Right kidney (tissue), 1 donor: ENCODE data around the gene GREB1L.

Experiments used
- DNase-seq: peaks from one replicate; pipeline ENCODE4 v3.0.0-alpha.2; 2016

Gene GREB1L

DNA sequence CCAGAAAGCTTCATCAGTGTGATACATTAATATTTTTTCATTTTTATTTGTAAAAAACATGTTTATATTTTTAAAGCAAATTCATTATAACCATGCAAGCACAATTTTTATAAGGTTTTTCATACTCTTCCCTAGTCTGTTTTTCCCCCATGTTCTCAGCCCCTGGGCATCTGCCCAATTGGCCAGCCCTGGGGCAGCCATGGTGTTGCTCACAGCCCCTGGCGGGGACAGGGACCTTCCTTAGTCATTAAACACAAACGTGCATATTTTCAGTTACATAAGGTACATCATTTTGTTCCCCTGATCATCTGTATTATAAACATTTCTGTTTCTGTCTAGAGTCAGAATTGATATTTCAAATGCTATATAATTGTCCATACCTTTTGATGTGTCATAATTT is 208.5 kb downstream of the GREB1L start:
- DNase-seq, result no peak

GRCh38 chr18:21450913-21451312 is 208.9 kb downstream of the GREB1L start:
- no peak for DNase-seq

- no peak for DNase-seq
These were observed 209.8 kb downstream of the GREB1L start for GRCh38 chr18:21451851-21452250.

- DNase-seq, result no peak
These were observed 210.3 kb downstream of the GREB1L start for GRCh38 chr18:21452276-21452780.

DNA sequence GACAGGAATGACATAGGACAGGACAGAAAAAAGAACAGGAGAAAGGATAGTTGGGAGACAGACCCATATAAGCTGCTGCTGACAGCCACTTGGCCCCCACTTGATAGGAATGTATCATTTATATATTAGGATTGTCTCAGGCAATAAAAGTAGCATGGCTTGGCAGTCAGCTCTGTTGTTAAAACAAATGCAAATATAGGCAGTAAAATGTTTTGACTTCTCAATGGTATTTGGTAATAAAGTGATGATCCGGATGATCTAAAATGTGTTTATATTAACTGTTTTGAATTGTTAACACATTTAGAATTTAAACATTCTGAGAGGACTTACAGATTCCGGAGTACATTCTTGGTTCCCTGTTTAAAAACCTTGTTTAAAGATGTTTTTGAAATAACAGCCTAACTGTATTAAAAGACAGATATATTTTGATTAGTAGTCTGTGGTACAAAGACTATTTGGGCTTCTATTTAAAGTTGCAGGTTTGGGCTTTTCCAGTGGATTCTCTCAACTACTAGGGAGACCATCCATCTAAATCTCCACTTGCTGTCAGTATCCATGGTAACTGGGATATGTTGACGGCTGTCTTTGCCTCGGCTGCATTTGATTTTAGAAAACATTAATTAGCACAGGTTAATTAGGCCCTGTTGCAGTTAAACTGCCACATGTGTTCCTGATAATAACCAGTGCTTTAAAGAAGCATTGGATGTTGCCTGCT is 210.9 kb downstream of the GREB1L start:
- DNase-seq, result no peak

DNA sequence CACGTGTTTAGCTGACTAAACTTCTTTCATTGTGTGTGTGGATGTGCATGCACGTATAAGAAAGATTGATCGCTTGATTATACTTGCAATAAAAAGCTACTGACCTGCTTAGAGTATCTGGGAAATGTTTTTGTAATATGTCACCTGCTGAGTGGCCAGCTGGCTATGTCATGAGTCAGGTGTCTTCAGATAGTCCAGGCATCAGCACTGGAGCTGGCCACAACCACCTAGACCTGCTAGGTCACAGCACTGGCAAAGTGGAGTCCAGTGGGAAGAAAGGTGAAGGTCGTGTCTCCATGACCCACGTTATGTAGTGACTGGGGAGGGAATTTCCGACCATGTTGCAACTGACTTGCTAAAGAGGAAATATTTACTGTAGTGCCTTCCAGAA is 211.5 kb downstream of the GREB1L start:
- no peak for DNase-seq

DNA sequence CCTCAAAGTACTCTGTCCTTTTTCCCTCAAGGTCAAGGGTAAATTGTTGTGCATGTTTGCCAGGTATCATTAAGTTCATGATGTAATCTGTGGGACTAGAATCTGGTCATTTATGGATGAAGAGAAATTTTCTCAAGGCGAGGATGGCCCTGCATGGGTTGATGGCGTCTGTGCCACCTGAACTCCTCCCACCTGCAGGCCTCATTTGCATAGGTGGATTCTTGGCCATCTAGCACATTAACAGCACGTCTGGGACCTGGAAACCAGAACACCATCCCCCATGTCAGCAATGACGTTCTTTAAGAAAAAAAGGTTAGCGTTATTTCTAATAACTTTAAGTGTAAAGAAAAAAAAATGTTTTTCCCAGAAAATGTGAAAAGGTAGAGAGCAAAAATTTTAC is 212.7 kb downstream of the GREB1L start:
- DNase-seq, result no peak

GRCh38 chr18:21456428-21457178 is 214.6 kb downstream of the GREB1L start:
- no peak for DNase-seq

DNA sequence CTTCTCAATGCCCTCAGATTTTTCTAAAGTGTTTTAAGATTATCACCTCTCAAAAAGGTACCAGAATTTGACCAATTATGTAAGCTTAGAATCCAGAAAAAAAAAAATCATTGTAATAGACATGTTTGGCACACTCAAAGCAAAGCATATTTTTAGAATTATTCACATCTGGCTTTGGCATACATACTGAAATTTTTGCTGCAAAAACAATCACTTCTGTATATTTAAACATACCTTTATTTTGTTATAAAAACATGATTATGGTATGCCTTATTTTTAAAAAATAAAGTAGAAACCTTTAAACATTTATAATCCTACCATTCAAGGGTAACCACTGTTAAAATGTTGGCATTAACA is 215.1 kb downstream of the GREB1L start:
- no peak for DNase-seq

DNA sequence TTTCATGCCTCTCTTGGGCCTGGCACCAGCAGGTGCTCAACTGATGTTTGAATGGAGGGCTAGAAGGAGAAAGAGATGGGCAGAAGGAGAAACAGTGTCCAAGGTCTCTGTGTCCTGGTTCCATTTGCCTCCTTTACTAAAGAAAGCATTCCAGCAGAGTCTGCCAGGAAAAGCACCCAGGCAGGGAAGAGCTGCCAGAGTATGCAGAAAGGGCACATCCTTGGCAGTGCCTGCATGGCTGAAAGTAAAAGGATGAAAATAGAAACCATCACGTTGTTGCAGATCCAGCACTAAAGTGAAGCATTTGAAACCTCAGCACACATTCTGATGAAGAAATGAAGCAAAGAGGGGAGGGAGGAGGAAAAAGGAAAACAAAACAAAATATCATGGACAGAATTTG is 216.3 kb downstream of the GREB1L start:
- no peak for DNase-seq

DNA sequence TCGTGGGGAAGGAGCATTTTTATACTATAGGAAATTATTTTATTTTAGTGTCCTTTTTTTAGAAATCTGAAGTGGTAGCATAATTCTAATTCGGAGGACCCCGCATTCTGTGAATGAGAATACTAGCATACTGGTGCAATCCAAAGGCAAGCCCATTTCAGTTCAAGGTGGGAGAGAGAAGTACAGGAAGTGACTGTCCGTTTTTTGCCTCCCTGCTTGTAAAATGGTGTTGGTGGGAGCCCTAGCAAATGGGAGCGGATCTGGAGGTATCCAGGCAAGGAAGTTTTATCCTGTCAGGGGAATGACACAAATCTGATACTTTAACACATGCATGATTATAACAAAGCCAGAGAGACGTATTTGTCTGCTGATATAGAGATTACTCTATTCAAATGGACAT is 216.8 kb downstream of the GREB1L start:
- no peak for DNase-seq

DNA sequence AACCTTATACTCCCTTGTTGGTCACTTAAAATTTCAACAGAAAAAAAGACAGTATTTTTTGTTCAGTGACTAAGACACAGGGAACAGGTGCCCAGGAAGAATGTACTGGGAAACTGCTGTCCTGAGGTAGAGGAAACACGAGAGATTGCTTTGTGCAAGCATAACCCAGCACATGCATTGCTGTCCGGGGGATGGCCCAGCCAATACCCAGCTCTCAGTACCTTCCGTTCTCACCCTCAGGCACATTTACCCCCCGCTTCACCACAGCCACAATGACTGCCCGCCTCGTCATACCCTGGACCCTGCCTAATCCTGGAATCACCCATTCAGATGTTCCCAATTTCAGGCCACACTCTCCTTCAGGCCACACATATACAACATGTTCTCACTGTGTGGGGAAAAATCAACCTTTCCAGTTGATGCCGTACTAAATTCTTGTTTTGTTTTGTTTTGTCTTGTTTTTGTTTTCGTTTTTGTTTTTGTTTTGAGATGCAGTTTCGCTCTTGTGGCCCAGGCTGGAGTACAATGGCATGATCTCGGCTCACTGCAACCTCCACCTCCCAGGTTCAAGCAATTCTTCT is 217.8 kb downstream of the GREB1L start:
- no peak for DNase-seq

- no peak for DNase-seq
These were observed 219.4 kb downstream of the GREB1L start for GRCh38 chr18:21461460-21461859.

DNA sequence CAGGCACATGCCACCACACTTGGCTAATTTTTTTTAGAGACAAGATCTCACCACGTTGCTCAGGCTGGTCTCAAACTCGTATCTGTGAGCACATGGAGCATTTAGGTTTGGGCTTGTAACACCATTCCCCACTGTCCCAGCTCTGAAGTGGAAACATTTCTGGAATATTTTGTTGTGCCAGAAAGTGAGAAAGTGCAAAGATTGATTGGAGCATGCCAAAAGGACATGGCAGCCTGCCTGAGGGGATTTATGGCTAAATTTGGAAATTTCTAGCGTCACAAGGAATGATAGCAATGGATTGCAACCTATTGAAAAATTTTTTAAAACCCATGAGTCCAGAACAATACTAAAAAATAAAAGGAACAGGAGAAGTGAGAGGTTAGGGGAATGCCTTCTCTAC is 221.7 kb downstream of the GREB1L start:
- DNase-seq, result no peak

- DNase-seq, result no peak
These were observed 226.6 kb downstream of the GREB1L start for GRCh38 chr18:21468514-21469164.

- DNase-seq, result no peak
These were observed 230.7 kb downstream of the GREB1L start for GRCh38 chr18:21472741-21473140.

- DNase-seq, result no peak
These were observed 232.6 kb downstream of the GREB1L start for GRCh38 chr18:21474621-21475020.

DNA sequence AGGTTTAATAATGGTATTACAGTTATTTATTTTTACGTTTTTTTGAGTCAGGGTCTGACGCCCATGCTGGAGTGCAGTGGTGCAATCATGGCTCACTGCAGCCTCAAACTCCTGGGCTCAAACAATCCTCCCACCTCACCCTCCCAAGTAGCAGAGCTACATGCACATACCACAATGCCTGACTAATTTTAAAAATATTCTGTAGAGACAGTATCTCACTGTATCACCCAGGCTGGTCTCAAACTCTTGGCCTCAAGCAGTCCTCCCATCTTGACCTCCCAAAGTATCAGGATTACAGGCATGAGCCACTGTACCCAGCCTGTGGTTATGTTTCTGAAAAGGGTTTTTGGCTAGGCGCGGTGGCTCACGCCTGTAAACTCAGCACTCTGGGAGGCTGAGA is 237.7 kb downstream of the GREB1L start:
- no peak for DNase-seq

GRCh38 chr18:21481739-21482138 is 239.7 kb downstream of the GREB1L start:
- no peak for DNase-seq

DNA sequence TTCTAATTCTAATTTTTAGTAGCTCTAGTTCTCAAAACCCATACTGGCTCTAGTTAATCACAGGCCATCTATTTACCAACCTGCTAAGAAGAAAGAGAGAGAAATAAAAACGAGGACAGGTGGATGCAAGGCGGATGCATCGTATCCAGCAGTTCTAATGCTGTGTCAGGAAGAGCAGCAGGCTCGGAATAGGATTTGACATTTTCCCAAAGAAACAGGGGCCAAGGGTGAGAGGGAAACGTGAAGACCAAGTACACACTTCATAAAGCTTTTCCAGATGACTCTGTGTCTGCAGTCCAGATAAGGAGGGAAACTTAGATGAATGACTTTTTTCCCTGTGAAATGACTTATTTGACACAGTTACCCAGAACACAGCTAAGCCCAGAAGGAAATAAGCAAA is 241.0 kb downstream of the GREB1L start:
- DNase-seq, result no peak

- DNase-seq, result no peak
These were observed 243.0 kb downstream of the GREB1L start for GRCh38 chr18:21484851-21485636.

- DNase-seq, result no peak
These were observed 244.9 kb downstream of the GREB1L start for GRCh38 chr18:21486905-21487437.
